PC-3 (cell line): ENCODE results near the gene STK32C.

Source experiments
- EZH2phosphoT487 ChIP-seq: fragments of 300-600 bp; sonication (generic); IDR thresholded peaks from 2 replicates; pipeline ENCODE4 v1.6.1; 2018; ENCODE audit warnings: mild to moderate bottlenecking, antibody characterized with exemption, low read length, borderline replicate concordance
- TF ChIP-seq, protein P1 (sequence below): fragments of 300-600 bp; sonication (generic); conservative IDR thresholded peaks from 2 replicates; pipeline ENCODE4 v1.5.1; 2017; ENCODE audit warnings: antibody characterized with exemption, low read depth, mild to moderate bottlenecking, low read length

GRCh38 chr10:132290631-132291030 lies 17.1 kb downstream of the STK32C start:
- TF ChIP-seq, protein P1, sequence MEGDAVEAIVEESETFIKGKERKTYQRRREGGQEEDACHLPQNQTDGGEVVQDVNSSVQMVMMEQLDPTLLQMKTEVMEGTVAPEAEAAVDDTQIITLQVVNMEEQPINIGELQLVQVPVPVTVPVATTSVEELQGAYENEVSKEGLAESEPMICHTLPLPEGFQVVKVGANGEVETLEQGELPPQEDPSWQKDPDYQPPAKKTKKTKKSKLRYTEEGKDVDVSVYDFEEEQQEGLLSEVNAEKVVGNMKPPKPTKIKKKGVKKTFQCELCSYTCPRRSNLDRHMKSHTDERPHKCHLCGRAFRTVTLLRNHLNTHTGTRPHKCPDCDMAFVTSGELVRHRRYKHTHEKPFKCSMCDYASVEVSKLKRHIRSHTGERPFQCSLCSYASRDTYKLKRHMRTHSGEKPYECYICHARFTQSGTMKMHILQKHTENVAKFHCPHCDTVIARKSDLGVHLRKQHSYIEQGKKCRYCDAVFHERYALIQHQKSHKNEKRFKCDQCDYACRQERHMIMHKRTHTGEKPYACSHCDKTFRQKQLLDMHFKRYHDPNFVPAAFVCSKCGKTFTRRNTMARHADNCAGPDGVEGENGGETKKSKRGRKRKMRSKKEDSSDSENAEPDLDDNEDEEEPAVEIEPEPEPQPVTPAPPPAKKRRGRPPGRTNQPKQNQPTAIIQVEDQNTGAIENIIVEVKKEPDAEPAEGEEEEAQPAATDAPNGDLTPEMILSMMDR, result no peak
- TF ChIP-seq EZH2phosphoT487, result no peak
